Gastroesophageal sphincter (tissue), 3 donors: ENCODE results near the gene ART5.

Experiments used
- CTCF ChIP-seq, 4 experiments: fragments of 200-600 bp in 2 of 4; fragments of 450-650 bp in 2 of 4; sonication (generic) in 1 of 4; IDR thresholded peaks; one replicate each; pipeline ENCODE4 v1.5.1; 2017 to 2019; ENCODE audit warnings: antibody characterized with exemption in 4 of 4, mild to moderate bottlenecking in 2 of 4, moderate library complexity in 2 of 4
- POLR2A ChIP-seq, 2 donors: fragments of 450-650 bp; IDR thresholded peaks; one replicate each; pipeline ENCODE4 v1.6.1; 2017; ENCODE audit warnings: antibody characterized with exemption in 2 of 2, mild to moderate bottlenecking in 2 of 2, moderate library complexity in 1 of 2
- POLR2AphosphoS5 ChIP-seq: sonication (generic); formaldehyde crosslinking; IDR thresholded peaks from one replicate; pipeline ENCODE4 v1.6.1; 2017; ENCODE audit warnings: antibody characterized with exemption

- no peak for TF ChIP-seq POLR2A (IDR thresholded peaks at IDR 0.05)
- TF ChIP-seq CTCF (IDR thresholded peaks at IDR 0.05) = no peak
- TF ChIP-seq POLR2AphosphoS5 = no peak
Measured at GRCh38 chr11:3638513-3638912, 3.3 kb downstream of the ART5 start.
